GM15510 (cell line): ENCODE measurements around the gene CADM4.

Experiments
- POLR2A ChIP-seq: IDR thresholded peaks from 3 replicates; pipeline ENCODE4 v1.6.1; 2011; ENCODE audit warnings: borderline replicate concordance; ENCODE audit not compliant: insufficient read length; ENCODE audit errors: extremely low read depth

The CADM4 gene

GRCh38 chr19:43638995-43639518 is 593 bp downstream of the CADM4 start:
- TF ChIP-seq POLR2A = no peak

GRCh38 chr19:43638214-43638994 is 1.2 kb downstream of the CADM4 start:
- no peak for TF ChIP-seq POLR2A

- TF ChIP-seq POLR2A = no peak
Observed at GRCh38 chr19:43636121-43636683, 3.4 kb downstream of the CADM4 start.

GRCh38 chr19:43634872-43635560 is 4.6 kb downstream of the CADM4 start:
- TF ChIP-seq POLR2A = no peak

GRCh38 chr19:43634506-43634871 is 5.2 kb downstream of the CADM4 start:
- no peak for TF ChIP-seq POLR2A

GRCh38 chr19:43634068-43634467 is 5.6 kb downstream of the CADM4 start:
- TF ChIP-seq POLR2A = no peak

- TF ChIP-seq POLR2A = no peak
Observed at GRCh38 chr19:43633520-43633919, 6.1 kb downstream of the CADM4 start.

GRCh38 chr19:43631491-43631890 is 8.2 kb downstream of the CADM4 start:
- no peak for TF ChIP-seq POLR2A

- no peak for TF ChIP-seq POLR2A
Observed at GRCh38 chr19:43628646-43629326, 10.9 kb downstream of the CADM4 start.

GRCh38 chr19:43626838-43627237 is 12.8 kb downstream of the CADM4 start:
- no peak for TF ChIP-seq POLR2A

- no peak for TF ChIP-seq POLR2A
Observed at GRCh38 chr19:43625918-43626579, 13.6 kb downstream of the CADM4 start.

- TF ChIP-seq POLR2A = no peak
Observed at GRCh38 chr19:43624933-43625332, 14.7 kb downstream of the CADM4 start.

- TF ChIP-seq POLR2A = no peak
Observed at GRCh38 chr19:43623889-43624670, 15.6 kb downstream of the CADM4 start.

- TF ChIP-seq POLR2A = no peak
Observed at GRCh38 chr19:43622956-43623355, 16.7 kb downstream of the CADM4 start.

- no peak for TF ChIP-seq POLR2A
Observed at GRCh38 chr19:43622070-43622469, 17.6 kb downstream of the CADM4 start.
